Bone marrow (tissue), 2 donors: ENCODE results near the gene ISY1.

Experiments used
- DNase-seq, 2 donors: peaks; one replicate each; lab custom pipeline; 2025; lab: John Stamatoyannopoulos, UW

Gene ISY1

GRCh38 chr3:129087138-129087702 lies 73.6 kb downstream of the ISY1 start:
- no peak for DNase-seq

DNA sequence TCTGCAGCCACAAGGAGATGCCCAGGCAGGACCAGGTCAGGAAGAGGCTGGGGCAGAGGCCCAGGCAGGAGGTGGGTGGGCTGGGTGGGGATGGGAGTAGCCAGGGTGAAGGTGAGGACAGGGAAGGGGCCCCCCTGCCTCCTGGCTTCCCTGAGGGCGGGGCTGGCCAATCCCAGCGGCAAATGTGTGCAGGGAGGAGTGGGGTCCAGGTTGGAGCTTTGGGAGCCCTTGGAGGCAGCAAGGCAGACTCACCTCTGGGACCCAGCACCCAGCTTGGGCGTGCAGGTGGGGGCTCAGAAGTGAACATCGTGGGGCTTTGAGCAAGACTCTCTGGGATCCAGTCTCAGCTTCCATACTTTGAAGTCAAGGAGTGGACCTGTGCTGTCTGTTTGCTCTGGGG lies 75.0 kb downstream of the ISY1 start:
- no peak for DNase-seq

DNA sequence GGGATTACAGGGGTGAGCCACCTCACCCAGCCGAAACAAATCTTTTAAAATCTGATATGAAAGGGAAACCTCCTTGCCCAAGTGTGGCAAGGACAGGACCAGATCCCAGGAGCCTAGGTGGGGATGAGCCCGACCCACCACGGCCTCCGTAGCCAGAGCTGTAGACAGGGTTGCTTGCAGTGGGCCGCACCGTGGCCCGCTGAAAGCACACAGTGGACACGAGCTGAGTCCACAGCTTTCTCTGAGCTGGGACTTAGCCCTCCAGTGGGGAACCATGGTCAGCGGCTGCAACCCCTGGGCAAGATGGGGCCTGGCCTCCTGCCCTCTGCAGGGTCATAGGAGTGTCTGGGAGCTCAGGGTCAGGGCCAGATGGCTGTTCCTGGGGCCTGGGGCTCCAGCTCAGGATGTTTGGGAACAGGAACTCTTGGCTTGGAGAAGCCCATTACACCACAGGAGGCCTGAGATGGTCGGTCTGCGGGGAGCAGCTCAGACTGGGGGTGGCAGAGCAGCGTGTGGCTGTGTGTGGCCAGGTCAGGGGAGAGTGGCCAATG lies 75.6 kb downstream of the ISY1 start:
- DNase-seq: no peak

- DNase-seq: no peak
These were observed 76.4 kb downstream of the ISY1 start for GRCh38 chr3:129084501-129084900.

- no peak for DNase-seq
These were observed 78.8 kb downstream of the ISY1 start for GRCh38 chr3:129082026-129082425.

- DNase-seq: no peak
These were observed 79.4 kb downstream of the ISY1 start for GRCh38 chr3:129081503-129081902.

DNA sequence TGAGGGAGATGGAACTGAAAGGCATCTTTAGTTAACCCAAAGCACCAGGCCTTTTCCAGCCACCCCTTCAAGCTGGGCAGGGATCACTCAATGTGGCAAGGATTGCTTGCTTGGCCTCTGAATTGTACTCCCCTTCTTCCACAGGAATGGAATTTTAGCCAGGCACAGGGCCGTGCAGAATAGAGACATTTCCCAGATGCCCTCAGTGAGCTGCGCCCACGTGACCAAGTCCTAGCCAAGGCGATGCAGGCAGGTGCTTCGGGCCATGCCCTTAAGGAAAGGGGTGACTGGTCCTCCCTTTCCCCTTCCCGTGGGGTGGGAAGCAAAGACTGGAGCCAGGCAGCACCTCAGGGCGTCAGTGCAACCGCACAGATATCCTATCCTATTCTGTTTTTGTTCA lies 82.4 kb downstream of the ISY1 start:
- DNase-seq: no peak
